HG03159 (cell line): ENCODE measurements around the gene TMEM129.
A peak's percentile ranks its signal among the peaks of the same experiment; 100 is the strongest.
"Not testable (repeated sequence)": the region's sequence is repeated elsewhere in the genome, so short reads cannot be mapped to it uniquely, and the experiment has no call there.

Experiments used
- ATAC-seq: cut with Tn5 transposase; IDR thresholded peaks from one replicate; pipeline ENCODE4 v1.9.1; 2021; ENCODE audit warnings: mild to moderate bottlenecking, moderate library complexity; ENCODE audit not compliant: unreplicated experiment

The TMEM129 gene

DNA sequence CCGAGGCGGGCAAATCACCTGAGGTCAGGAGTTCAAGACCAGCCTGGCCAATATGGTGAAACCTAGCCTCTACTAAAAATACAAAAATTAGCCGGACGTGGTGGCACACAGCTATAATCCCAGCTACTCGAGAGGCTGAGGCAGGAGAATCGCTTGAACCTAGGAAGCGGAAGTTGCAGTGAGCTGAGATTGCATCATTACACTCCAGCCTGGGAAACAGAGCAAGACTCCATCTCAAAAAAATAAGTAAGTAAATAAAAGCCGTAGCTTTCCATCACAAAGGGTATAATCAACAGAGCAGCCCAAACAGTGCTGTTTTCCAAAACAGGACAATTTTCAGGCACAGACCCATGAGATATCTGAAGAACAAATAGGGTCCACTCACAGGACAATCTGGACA, 19.5 kb downstream of the TMEM129 start:
- ATAC-seq = not testable (repeated sequence)

DNA sequence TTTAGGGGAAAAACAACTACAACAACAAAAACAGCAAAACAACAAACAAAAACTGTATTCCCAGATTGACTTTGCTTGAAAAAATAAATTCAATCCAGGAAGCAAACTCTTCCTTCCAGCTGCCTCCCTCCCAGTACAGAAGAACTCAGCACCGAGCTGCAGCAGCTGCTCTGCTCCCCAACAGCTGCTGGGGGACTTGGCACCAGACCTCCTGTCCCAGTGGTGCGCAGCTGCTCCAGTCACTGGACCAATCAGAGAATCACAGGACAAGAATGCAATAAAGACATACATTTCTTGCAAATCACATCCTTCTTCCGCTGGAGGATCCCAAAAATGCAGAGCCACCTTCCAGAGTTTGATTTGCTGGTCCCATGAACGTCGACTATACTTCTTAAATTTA, 25.2 kb downstream of the TMEM129 start:
- no peak for ATAC-seq

DNA sequence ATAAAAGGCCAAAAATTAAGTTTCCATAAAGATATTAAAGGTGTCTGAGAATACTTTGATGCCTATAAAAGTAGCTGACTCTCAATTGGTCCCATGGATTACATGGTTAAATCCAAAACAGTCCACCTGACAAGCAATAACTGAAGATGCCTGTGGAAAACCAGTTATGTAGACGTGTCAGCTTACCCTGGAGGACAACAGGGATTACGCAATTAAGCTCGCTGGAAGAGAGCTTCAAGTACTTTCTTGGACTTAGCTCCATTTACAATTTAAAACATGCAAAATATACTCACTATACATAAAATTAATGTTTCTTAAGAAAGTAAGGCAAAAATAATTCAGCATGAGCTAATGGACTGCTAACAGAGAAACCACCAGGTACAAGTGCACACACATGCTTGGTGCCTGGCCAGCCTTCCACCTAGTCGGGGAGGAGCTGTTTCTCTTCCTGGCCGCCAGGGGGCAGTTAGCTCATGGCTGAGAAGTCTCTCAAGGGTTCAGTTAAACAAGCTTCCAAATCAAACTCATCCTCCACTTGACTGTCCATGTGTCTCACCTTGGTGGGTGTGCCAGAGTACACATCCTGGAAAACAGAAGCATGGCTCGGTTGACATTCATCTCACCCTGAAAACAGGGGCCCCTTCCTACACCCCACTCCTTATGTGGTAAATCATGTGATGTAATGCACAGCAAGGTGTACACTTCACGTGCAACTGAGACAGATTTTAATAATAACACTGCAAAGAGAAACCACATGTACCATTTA, 27.8 kb downstream of the TMEM129 start:
- peak; percentile 56 for ATAC-seq

DNA sequence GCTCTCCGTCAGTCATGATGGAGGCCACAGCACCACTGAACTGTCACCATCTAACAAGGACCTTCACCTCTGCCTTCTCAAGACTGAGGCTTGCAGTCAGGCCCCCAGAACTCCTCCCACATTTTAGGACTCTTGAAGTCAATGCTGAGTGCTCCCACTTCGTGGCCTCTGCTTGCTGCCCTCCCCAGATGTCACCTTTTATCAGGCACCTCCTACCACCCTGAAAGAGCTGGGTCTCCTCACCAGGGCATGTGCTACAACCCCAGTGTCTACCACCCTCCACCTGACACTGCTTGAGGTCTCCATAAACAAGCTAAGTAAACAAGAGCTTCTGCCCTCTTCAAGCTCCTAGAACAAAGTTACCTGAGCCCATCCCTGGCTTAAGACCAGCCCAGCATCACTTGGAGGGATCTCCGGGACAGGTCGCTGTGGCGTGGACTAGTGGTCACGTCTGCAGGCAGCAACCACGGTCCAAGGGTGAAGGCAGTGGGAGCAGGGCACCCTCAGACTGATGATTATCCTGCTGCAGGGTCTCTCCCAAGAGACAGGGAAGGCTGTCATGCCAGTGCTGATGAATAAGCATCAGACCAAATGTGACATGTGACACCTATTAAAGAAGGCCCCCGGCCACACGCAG, 29.3 kb downstream of the TMEM129 start:
- ATAC-seq = no peak

DNA sequence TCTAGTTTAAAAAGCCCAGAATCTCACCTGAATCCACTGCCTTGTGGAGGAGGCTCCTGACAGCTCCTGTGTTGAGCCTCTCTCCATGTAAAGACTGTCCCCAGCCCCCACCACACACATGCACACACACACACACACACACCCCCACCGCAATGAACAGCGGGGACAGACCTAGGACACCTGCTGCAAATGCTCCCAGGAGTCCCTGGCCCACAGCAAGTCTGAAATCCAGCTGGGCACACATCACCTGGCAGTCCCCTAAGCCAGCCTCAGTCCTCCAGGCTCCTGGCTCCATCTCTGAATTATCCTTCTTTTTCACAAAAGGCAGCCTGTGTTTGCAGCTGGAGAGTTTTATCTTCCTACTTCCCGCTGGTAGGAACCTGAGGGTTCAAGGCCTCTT, 30.4 kb downstream of the TMEM129 start:
- no peak for ATAC-seq

DNA sequence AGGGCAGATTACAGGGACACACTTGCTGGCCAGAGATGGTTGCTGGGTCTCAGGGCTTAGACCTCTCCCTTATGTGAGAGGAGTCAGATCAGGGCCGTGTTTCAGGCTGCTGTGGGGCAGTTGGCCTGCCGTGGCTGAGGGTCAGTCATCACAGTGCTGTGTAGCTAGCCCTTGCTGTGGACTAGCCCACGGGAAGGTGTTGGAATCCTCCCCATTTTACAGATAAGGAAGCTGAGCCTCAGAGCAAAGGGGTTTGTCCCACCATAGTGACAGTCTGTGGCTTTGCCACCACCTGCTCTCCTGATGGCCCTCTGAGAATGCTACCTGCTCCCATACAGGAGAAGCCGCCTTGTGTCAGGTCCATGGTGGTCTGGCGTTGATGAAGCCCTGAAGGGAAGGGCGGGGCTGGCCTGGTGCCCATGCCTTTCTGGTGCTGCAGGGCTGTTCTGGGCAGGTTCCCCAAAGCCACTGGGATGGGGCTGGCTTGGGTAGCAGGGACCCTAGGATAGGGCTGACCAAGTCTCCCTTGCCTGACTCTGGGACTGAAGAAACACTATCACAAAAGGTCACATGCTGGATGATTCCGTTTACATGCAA, 34.6 kb downstream of the TMEM129 start:
- ATAC-seq = no peak

DNA sequence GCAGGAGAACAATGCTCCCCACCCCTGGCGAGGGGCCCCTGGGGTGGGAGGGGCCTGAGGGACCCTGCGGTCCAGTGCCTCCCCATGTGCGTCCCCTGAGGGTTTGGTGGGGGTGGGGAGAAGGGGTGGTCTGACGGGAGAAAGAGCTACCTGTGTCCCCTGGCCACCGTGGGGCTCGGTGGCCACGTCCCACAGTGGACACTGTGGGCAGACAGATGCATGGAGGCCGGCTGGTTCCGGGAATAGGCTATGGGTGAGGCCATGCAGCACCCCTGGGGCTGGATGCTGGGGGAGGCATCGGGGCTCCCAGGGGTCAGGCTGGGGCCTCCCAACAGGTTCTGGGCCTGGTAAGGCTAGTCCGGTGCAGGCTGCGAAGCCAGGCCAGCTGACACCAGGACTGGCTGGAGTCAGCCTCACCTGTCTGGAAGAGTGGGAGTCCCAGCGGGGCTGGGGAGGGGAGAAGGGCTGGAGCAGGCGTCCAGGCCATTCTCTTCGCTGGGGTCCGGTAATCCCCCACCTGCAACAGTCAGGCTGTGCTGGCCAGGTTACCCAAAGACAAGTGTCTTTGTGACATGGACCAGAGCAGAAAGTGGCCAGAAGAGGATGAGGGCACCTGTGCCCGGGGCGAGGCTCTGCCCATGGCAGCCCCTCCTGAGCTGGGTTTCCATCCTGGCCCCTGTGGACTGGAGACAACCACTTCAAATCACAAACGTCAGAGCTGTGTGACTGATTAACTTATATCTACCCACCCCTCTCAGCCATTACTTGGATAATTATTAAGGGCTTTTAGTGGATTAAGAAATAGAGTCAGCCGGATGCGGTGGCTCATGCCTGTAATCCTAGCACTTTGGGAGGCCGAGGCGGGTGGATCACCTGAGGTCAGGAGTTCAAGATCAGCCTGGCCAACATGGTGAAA, 35.6 kb downstream of the TMEM129 start:
- ATAC-seq = no peak

DNA sequence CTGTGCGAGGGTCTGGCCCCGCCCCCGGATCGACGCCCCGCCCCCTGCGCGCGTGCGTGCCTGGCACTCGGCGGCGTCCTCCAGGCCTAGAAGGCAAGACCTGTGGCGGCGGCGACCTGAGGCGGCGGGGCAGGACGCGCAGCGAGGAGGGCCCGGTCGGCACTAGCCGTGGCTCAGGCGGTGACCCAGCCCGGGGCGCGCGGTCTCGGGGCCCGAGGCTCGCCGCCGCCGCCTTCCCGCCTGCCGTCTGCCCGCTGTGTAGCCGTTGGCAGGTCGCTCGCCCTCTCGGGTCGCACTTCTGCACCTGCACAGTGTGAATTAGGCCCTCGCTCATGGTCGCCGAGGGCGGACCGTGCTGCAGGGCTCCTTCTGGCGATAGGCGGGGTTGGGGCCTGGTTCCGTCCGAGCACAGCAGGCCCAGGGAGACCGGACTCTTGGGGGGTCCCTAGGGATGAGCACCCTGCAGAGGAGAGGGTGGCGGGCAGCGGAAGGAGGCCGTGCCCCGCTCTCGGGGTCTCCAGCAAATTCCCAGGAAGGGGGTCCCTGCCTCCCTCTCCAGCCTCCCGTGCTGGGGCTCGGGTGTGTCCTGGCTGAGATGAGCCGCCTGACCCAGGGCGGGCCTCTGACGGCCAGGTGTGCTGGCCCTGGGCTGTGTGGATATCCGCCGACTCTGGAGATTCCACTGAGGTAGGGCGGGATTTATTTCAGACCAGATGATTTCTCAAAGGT, 36.5 kb downstream of the TMEM129 start:
- ATAC-seq = no peak

DNA sequence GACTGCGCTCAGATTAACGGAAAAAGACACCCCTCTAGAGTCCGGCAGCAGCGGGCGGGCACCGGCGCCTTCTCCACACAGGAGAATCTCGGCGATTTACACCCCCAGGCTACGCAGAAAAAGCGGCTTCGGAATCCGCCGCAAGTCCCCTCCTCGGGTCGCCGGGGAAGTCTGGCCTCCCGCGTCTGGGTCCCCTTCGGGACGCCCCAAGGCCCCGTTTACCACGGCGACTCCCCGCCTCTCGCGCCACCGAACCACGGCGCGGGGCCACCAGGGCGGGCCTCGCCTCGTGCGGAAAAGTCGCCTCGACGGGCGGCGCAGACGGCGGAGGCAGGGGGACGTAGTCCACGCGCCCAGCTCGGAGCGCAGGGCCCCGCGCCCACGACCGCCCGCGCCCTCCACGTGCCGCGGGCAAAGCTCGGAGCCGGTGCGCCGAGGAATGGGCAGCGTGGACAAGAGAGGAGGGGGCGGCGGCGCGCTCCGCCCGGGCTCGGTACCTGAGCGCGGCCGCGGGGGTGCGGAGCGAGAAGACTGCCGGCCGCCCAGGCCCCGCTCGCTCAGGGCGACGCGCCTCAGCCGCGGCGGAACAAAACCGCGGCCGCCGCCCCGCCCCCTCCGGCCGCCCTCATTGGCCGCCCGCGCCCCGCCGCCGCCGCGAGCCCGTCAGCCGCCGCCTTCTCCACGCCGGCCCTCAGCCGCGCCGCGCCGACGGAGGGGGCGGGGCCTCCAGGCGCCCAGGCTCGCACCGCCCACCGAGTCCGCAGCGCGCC, 37.2 kb downstream of the TMEM129 start, which contains the start of gene FAM53A:
TSS of gene FAM53A (minus strand) at position 578 of the 770 bp plus-strand sequence. CDS start 15,572 bp downstream, outside the sequence.
- ATAC-seq = peak; percentile 88

DNA sequence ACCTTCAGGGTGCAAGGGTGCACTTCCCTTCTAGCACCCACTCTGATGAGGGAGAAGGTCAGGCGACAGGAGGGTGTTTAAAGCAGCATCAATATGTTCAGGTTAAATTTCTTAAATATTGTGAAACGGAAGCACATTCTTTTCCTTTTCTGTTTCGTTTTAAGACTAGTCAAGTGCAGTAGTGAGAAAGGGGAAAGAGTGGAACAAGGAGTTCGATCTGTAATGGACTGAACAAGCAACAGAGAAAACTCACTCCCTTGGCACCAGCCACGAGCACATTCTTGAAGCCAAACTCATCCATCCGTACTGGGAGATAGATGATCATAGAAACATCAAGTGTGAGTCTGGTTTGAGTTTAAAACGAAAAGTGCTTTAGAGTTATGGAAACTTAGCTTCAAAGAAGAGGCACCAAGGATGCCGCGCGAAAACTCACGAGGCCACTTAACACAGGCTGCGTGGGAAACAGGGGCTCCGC, 37.8 kb downstream of the TMEM129 start:
- ATAC-seq = no peak

DNA sequence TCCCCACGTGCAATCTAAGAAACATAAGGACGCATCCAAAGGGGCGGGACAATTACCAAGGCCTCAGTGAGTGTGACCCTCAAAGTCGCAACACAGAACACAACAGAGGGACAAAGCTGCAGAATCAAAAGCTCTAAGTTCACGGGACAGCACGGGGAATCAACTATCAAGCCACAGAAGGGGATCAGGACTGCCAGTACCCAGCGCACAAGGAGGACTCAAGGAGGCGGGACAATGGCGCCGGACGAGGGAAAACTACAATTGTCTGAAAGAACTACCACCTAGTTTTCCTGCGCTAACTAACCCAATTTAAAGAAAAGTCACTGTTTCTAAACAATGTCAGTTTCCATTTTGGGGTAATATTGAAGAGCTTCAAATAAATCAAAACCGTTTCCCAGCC, 38.3 kb downstream of the TMEM129 start:
- no peak for ATAC-seq

DNA sequence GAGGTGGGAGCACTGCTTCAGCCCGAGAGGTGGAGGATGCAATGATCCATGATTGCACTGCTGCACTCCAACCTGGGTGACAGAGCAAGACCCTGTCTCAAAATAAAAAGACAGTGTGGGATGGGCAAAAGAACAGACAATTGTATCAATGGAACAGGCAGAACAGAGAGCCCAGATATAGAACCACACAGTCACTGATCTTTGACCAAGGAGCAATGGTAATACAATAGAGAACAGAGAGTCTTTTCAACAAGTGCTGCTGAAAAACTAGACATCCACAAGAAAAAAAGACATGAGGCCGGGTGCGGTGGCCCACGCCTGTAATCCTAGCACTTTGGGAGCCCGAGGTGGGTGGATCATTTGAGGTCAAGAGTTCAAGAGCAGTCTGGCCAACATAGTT, 42.9 kb downstream of the TMEM129 start:
- no peak for ATAC-seq

DNA sequence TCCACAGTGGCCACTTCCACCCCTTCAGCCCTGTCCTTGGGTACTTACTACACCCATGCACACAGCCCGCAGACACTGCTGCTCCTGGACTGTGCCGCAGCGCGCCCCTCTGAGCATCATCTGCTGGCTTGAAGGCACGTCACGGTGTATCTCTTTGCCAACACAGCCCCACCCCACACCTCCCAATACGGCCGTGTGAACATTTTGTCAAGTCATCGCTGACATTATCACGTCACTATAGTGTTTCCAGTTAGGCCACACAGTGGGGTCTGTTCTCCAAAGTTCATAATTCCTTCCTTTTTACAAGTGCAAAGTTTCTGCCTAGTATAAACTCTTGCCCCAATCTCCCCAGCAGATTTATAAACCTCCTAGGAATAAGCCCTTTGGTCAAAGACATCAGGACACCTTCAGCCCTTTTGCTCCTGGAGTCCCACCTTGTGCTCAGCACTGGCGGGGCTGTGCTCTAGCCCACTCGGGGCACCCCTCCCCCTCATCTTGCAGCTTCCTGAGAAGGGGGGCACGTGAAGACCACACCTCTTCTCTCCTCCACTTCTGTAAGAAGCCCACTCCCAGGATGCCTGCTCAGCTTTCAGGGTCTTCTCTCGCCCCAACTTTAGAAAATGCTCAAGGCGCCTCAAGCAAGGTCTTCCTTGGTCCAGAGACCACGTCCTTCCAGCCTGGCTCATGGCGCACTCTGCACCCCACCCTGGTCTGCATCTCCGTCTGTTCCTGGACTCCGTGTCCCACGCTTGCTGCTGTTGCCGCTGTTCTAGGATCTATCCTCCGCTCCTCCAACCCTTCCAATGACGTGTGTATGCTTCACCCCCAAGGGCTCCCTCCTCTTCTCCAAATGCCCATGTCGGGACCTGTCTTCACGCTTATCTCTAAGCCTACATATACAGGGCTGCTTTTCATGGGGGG, 44.3 kb downstream of the TMEM129 start:
- ATAC-seq = no peak

DNA sequence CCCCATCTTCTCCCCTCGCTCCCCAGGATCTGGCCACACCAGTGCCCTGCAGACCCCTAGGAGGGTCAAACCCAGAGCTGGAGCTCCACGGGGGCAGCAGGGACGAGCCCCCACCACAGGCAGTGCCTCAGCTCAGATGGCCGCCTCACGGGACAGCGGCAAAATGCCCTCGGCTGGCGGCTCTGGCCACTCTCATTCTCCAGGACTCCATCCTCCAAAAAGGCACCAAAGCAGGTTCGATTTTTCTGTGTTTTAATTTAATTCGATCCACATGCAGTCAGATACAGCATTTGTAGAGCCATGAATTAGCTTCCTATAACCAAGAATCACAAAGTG, 45.4 kb downstream of the TMEM129 start:
- ATAC-seq = no peak

DNA sequence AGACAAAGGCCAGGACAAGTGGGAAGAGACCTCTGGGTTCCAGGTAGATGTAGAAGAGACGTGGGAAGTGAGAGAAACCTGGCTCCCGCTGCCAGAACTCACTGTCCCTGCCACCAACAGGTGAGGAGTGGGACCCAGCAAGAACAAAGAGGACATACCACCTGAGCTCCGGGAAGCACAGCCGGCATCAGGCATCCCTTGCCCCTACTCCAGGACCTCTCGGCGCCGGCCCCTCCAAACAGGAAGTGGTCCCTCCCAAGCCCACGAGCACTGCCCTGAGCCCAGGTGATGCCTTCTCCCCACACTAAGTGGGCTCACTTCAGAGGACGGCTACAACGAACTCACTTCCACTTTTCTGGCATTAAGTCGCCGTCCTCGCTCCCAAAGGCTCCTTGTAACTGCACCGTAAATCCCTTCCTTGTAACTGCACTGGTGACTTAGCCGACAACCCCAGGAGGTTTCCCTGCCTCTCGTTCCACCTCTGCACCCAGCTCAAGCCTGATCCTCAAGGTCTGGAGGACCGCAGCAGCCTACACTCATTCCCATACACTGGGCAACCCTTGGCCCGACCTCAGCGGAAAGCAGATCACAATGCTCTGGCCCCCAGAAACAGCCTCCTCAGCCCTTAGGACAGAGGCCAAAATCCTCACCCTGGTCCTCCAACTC, 45.9 kb downstream of the TMEM129 start:
- no peak for ATAC-seq

DNA sequence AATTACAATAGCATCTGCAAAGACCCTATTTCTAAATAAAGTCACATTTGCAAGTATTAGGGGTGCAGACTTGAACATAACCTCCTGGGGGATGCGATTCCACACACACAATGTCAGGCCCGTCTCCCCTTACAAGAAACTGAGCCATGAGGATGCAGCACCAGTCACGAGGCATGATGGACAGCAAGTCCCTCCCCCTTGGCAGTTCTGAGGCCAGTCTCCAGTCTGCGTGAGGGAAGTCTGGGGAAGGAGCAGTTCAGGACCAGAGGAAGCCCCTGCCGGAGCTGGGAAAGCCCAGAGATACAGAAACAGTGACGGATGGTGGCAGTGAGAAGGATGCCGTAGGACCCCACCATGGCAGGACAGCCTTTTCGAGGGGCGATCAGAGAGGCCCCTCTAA, 46.4 kb downstream of the TMEM129 start:
- no peak for ATAC-seq

DNA sequence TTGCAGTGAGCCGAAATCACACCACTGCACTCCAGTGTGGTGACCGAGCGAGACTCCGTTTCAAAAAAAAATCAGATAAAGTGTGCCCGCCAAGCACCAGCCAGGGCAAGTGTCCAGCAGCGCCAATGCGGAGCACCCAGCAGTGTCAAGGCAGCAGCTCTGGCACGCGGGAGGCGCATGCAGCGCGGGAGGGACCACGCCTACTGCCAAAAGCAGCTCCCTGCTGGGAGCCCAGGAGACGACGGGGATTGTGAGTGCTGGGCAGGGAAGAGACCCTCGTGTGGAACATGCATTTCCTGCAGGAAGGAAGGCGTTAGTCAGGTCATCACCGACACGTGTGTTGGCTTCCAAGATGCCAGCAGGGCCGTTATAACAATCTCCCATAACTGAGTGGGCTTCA, 47.5 kb downstream of the TMEM129 start:
- ATAC-seq = no peak

DNA sequence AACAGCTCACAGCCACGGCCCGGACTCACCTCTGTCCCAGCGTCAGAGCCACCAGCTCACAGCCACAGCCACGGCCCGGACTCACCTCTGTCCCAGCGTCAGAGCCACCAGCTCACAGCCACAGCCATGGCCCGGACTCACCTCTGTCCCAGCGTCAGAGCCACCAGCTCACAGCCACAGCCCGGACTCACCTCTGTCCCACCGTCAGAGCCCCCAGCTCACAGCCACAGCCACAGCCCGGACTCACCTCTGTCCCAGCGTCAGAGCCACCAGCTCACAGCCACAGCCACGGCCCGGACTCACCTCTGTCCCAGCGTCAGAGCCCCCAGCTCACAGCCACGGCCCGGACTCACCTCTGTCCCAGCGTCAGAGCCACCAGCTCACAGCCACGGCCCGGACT, 50.1 kb downstream of the TMEM129 start:
- ATAC-seq = not testable (repeated sequence)
